DMS153 (cell line): Measurements from ENCODE around the gene TK2.
"Not testable (repeated sequence)": the region's sequence is repeated elsewhere in the genome, so short reads cannot be mapped to it uniquely, and the experiment has no call there.

Experiments
- DNase-seq: peaks from one replicate; lab custom pipeline; 2025; lab: John Stamatoyannopoulos, UW

TK2 gene

DNA sequence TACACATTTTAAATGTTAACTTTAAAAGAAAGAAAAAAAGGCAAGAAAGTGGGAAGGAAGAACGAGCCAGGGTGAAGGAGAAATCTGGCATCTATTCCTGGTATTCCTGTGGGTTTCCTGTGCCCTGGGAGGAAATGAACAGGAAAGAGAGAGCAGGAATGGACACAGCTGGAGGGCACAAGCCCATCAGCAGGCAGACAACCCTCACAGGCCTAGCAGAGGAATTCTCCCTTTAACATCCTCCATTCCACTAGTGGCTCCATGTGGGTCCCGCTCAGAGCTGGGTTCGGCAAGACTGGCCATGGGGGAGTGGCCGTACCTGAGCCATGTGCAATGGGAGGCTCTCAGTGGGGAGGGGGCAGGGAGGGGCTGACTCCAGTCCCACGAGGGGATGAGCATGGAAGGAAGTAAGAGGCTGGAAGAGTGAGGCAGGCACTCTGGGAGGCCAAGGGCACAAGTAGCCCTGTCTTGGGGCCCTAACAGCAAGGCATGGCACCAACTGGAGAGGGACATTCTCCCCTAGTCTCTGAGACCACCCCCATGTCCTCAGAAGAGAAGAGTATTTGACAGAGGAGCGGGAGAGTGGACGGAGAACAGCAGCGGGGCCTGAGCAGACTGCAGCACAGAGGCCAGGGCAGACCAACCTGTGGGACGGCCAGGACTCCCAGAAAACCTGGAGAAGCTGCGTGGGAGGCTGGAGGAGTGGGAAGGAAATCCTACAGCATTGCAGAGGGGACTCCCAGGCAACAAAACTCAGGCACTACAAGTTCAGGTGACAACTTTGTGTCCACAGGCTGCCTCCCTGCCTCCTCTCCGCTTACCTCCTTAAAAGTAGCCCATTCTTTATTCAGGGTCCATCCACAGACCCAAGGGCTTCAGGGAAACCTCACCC, 30.2 kb downstream of the TK2 start:
- no peak for DNase-seq

DNA sequence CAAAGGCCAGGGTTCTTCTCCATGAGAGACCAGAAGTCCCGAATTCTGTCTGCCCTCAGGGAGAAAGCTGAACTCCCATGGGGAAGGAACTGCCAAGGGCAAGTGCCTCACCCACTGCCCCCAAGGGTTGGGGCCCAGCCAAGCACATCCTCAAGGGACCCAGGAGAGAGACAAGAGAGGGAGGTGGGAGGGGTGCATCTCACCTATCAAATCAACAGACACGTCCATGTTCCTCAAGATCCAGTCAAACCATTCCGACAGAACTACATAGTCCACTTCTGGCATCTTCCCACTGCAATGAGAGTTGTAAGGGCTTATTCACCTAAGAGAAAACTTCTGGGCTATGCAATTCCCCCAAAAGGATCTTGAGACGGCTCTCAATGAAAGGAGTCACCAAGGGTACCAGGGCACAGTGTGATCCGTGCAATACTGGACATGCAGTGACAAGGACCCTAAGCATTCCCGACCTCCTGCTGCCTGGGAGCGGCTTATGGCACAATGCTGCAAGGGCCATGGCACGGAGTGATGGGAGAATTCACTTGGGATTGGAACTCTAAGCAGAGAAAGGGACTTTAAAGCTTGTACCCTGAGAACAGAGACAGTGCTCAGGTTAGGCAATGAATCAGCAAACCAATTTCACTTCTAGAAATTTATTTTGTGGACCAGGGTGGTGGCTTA, 32.2 kb downstream of the TK2 start:
- no peak for DNase-seq

DNA sequence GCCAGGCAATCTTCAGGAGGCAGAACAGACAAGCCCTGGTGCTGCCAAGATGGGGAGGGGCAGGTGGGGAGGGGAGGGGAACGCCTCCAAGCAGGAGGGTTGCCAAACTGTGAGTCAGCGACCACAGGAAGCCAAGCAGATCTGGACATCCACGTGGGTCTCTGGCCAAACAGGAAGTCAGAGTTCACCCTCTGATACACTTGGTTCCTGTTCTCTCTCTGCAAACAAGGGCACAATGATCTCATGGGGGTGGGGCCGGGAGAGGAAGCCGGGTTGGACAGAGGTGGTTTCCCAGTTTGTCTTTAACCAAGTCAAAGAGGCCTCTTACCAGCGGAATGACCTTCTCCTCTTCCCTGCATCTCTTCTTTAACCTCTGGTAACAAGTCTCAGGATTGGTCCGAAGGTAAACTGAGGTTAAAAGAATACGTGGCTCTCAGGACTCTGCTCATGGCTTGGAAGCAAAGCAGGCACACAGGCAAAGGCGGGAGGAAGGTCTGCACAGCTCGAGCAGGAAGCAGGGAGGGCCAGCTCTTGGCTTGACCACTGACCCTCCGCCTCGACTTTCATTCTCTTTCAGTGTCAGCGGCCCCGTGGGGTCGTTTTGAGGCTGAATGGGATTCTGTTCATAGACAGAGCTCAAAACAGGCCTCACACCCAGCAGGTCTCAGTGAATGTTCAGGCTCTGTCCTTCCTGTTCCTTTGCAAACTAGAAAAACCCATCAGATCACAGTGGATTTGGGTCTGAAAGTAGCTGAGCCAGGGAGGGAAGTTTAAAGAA, 32.9 kb downstream of the TK2 start:
- peak; percentile 94 for DNase-seq

DNA sequence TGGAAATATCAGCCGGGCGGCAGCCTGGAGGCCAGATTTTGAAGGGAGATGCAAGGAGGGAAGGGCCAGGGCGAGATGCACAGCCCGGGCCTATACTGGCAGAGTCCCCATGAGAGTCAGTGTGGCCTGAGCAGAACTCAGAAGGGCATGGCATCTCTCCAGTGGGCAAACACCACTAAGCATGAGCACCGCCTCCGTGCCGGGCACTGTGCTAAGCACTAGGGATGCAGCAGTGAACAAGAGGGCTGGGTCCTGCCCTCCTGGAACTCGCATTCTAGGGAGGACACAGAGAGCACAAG, 33.5 kb downstream of the TK2 start:
- DNase-seq, result no peak

DNA sequence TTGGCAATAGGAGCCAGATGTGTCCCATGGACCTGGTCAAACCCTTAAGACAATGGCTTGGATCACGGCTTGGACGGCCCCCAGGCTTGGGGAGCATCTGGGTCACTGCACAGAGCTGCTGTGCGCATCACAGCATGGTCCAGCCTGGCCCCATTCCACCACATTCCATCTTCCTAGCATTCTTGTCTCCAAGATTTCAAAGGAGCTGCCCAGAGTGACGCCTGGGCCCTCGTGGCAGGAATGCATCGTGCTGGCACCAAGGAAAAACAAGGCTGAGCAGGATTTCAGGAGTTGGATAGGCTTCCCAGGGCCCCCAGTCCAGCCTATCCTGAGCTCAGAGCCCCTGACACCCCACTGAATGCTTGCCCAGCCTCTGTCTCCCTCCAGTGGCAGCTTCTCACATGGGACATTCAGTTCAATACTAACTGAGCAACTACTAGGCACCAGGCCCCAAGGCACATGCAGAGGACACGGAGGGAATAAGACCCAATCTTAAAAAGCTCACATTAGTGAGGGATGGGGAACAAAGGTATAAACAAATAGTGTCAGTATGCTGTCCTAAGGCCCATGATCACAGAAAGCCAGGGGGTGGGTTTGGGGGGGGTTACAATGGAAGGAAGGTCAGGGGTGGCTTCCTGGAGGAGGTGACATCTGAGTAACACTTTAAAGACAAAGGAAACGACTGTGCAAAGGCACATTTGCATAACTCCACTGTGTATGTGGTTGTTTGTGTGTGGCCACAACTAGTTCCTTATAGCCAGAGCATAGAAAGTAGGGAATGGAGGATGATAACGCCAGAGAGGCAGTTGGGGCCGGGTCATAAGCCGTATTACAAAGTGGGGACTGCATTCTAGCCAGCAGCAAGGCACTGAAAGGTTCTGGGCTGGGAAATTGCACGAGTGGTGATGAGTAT, 34.1 kb downstream of the TK2 start:
- no peak for DNase-seq

DNA sequence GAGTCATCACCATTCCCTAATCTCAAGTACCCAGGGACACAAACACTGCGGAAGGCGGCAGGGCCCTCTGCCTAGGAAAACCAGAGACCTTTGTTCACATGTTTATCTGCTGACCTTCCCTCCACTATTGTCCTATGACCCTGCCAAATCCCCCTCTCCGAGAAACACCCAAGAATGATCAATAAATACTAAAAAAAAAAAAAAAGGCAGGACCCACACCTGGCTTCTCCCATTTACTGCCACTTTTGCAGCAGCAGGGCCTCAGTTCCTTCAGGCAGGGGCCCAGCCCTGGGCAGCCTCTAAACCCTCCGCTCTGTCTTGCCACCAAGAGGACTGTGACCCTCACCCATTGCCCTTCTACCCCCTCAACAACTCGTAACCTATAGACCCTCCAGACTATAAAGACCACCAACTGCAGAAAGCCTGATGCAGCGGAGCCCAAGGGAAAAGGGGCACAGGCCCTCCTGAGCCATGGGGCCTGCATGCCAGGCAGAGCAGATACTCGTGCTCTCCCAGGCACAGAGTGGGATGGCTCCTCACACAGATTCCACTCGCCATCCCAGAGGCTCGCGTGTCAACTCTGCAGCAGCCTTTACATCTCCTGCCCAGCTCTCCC, 34.8 kb downstream of the TK2 start:
- not testable (repeated sequence) for DNase-seq

DNA sequence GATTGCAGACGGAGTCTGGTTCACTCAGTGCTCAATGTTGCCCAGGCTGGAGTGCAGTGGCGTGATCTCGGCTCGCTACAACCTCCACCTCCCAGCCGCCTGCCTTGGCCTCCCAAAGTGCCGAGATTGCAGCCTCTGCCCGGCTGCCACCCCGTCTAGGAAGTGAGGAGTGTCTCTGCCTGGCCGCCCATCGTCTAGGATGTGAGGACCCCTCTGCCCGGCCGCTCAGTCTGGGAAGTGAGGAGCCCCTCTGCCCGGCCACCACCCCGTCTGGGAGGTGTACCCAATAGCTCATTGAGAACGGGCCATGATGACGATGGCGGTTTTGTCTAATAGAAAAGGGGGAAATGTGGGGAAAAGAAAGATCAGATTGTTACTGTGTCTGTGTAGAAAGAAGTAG, 35.5 kb downstream of the TK2 start:
- not testable (repeated sequence) for DNase-seq

DNA sequence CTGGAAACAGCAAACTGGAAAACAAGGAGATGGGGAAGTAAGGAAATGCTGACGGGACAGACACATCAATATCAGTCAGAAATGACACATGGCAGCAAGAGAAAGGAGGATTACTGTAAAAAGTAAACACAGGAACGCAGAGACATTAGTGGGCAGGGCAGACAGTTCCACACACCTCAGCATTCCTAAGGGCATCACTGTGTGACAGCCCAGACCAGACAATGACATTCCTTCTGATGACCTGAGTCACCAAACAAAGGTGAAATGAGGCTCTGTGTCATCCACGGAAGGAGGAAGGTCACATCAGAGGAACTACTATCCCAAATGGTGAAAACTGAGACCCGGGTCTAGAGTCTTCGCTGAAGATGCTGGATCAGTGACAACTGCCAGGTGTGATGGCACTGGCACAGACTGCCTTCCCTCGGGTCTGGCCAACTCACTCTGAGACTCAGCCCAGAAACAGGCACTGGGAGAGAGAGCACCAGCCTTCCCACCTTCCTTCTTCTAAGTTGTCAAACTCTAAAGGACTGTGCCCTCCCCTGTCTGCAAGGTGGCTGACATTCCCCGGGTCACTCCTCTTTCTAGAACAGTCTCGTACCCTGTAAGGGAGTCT, 36.7 kb downstream of the TK2 start:
- DNase-seq, result no peak

DNA sequence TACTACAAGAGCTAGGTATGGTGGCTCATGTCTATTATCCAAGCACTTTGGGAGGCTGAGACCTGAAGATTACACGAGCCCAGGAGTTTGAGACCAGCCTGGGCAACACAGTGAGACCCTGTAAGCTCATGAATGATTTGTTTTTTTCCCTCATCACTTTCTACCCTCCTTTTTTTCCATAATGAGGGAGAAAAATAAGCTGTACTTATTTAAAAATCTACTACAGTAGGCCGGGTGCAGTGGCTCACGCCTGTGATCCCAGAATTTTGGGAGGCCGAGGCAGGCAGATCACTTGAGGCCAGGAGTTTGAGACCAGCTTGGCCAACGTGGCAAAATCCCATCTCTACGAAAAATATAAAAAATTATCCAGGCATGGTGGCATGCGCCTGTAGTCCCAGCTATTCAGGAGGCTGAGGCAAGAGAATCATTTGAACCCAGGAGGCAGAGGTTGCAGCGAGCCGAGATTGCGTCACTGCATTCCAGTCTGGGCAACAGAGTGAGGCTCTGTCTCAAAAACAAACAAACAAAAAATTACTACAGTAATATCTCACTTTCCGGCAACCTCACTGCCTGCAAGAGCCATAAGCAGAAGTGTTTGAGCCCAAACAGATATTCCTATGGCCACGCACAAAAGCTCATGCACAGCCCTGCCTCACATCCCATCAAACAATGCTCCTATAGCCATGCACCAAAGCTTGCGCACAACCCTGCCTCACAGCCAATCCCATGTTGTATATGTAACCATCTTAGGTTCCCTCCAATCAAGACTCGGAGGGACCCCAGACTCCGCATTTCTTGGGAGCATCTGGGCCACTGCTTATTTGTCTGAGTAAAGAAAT, 37.4 kb downstream of the TK2 start:
- no peak for DNase-seq

DNA sequence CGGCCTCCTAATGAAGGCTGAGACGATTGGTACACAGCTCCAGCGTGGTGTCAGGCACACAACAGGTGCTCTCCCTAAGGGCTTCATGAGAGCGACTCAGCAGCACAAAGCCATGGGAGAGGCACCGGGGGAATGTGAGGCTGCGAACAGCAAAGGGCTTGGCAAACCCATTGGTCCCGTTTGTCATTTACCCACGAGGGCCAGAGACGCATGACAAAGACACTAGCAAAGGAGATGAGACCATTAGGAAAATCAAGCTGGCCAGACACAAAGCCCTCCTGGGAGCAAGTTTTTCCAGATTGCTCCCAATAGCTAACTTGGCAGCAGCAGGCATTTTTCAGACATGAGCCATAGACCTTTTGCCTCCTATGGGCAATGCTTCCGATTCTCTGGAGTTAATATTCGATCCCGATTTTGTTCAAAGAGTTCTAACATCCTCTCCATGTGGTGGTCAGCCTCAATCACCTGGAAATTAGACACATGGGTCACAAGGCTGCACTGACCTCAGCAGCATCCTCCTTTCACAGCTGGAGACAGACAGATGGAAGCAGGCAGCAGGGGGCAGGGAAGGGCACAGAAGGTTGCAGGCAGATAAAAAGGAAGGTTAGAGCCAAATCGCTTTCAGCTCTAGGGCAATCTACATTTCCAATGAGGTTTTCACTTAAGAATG, 38.2 kb downstream of the TK2 start:
- DNase-seq, result no peak

DNA sequence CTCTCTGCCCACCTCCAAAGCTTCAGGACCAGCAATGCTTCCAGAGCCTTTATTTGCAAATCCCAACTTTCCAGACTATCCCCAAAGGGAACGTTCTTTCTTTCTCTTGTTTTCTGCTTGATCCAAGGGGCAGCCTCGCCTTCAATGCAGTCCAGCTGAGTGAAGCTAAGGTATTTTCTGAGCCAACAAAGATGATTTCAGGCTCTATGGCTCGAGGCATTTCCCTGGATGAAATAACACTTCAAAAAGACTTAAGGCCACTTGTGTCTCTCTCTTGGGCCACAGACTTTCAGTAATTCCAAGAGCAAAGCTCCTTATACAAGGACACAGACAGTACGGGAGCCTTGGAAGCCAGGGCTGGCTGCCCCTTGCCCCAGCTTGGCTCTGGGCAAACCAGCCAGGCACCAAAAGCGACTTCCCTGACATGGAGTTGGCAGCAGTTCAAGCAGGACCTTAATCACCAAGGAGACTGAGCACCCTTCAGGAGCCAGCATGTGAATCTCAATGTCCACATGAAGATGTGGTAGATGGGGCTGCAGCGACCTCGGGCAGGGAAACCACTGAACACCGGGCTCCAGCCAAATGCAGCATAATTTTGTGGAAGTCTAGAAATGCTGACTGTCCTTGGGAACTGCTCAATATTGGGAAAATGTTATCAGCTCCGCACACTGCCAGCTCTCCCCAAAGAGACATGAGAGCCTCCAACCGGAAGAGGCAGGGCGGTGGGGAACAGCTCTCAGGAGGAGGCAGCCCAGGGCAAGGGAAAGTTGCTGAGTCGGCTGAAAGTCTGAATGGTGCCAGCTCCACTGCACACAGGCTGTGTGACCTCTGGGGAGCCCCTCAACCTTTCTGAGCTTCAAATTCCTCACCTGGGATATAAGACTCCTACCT, 39.0 kb downstream of the TK2 start:
- no peak for DNase-seq

DNA sequence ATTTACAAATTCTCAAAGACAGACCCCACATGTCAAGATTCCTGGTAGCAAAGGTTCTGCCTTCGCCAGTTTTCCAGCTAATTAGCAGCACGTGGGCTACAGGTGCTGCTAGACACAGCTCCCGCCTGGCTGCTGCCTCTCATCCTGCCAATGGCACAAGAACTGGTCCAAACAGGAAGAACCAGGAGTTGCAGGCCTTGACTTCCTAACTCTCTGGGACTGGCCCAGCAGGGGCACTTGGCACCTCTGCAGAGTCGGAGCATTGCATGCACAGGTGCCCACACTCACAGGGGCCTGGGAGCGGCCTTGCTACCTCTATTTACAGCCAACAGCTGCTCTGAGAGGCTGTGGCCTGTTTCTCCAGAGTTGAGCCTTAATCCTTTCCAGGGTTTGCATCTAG, 39.6 kb downstream of the TK2 start:
- no peak for DNase-seq

DNA sequence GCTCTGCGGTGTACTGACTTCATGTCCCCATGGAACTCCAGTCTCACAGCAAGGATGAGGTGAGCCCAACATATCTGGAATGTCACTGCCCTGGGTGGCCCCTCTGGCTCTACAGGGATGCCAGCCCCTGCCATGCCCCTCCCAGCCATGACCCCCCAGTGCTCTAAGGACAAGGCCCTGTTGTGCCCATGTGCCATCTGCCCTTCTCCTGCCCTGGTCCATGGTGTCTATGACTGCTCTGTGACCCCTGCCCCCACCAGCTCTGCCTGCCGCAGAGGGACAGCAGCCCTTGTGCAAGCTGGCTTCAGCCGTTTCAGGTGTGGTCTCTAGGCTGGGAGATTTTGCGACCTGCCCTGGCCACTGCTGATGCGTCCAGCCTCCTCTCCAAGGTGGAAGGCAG, 40.3 kb downstream of the TK2 start:
- DNase-seq, result no peak

DNA sequence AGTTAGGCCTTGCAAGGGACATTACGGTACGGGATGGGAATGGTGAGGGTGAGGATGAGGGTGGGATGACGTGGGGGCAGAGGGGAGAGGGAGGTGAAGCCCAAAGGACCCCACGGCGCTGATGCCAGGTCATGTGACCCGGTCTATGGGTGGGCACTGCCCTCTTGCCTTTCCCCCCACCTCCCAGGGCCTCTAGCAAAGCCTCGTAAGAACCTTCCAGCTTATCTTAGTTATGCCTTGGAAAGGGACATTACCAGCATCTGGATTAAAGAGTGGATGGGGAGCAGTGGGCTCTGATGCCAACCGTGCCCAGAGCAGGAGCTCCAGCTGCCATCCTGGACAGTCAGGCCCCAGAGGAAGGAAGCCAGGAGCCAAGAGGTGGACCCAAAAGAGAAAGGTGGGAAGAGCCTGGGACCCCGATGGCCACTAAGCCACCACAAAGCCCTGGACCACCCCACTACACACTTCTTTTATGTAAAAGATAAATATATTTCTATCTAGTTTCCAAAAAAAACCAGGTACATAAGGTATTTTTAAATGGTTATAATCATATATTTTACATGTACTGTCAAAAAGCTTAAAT, 40.9 kb downstream of the TK2 start:
- no peak for DNase-seq

DNA sequence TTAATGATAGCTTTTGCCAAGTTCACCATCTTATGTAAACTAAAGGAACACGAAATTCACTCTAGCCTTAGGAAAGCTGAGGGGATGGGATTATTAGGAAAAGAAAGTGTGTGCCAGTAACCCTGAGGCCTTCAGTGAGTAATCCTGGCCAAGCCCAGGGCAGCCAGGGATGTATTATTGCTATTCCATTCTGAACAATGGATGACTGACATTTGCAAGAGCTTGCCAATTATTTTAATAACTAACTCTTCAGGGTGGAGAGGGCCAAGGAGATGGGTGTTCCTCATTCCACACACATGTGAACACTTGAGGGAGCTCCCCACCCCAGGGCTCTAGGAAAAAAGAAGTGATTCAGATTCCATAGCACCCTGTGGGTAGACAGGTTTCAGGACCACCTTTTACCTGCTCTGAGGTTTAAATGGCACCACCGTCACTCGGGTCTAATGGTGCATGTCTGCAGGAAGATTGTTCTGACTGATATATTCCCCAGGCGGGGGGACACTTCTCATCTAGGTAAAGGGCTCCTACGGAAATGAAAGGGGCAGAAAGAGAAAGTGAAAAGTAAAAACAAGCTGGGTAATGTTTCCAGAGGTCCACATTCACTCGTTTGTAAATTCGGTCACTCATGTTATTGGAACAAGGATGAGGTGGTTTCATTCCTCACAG, 41.5 kb downstream of the TK2 start:
- DNase-seq, result no peak

DNA sequence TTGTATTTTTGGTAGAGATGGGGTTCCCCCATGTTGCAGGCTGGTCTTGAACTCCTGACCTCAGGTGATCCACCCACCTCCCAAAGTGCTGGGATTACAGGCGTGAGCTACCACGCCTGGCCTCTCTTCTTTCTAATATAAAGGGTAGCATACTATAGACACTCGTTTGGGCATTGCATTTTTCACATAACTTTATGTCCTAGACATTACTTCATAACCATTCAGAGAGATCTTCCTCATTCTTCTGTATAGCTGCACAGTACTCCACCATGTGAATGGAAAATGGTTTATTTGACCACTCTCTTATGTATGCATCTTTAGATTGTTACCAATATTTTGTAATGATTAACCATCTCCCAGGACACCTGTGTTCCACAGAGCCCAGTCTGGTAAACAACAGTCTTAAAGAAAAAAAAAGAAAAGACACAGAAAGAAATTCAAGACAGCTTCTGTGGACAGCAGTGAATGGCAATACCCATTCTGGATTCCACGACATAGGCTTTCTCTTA, 42.1 kb downstream of the TK2 start:
- no peak for DNase-seq

DNA sequence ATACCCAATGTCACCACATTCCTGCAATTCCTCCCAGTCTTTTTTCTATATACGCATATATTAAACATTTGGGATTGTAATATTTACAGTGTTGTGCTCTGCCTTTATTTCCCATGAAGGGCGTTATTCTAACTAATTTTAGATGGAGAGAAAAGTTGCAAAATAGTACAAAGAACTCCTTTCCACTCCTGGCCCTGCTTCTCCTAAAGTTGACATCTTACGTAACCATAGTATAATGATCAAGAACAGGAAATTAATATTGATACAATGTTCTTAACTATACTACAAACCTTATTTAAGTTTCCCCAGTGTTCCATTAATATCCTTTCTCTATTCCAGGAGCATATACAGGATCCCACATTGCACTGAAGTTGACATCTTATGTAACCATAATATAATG, 46.3 kb downstream of the TK2 start:
- no peak for DNase-seq
